ENCODE data around the gene STARD9.

The STARD9 gene

DNA sequence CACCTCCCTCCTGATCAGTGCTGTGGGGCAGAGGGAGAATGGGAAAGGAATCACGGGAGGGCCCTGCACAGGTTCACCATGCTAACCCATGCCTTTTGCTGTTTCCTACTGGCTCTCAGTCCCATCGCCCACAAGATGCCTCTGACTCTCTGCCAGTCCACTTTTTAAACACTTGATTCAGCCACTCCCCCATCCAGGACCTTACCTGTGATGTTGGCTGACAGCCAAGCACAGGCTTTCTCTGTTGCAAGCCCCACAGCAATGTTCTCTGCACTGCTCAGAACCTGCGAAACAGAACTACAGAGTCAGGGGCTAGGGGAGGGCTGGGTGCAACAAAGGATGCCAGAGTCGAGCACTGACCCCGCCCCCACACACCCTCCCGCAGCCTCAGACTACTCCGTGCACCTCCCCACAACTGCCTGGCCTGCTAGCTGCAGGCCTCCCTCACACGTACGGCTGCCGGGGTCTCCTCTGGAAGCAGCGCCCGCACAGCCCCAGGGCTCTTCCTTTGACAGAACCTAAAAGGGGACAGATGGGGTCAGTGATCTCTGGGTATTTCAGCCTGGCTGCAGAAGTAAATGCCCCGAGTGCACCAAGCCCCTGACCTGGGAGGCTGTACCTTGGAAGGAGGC lies 152.5 kb downstream of the STARD9 start:
- ChIA-PET POLR2A (no interaction called here), CTCF (interaction anchor here (2.9 kb wide), 1 partner anchor 199 kb away, joined by 12 read pairs; no protein-coding TSS in a partner anchor)
- TF ChIP-seq, protein P1, sequence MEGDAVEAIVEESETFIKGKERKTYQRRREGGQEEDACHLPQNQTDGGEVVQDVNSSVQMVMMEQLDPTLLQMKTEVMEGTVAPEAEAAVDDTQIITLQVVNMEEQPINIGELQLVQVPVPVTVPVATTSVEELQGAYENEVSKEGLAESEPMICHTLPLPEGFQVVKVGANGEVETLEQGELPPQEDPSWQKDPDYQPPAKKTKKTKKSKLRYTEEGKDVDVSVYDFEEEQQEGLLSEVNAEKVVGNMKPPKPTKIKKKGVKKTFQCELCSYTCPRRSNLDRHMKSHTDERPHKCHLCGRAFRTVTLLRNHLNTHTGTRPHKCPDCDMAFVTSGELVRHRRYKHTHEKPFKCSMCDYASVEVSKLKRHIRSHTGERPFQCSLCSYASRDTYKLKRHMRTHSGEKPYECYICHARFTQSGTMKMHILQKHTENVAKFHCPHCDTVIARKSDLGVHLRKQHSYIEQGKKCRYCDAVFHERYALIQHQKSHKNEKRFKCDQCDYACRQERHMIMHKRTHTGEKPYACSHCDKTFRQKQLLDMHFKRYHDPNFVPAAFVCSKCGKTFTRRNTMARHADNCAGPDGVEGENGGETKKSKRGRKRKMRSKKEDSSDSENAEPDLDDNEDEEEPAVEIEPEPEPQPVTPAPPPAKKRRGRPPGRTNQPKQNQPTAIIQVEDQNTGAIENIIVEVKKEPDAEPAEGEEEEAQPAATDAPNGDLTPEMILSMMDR (IDR thresholded peaks at IDR 0.05; ENCODE audit: insufficient read depth, low read length, missing control alignments) = no peak
- no peak for DNase-seq (ENCODE audit: low read depth, low spot score)
- no peak overlapping the region for H3K4me3 ChIP-seq (ENCODE audit: low read depth, low read length)

DNA sequence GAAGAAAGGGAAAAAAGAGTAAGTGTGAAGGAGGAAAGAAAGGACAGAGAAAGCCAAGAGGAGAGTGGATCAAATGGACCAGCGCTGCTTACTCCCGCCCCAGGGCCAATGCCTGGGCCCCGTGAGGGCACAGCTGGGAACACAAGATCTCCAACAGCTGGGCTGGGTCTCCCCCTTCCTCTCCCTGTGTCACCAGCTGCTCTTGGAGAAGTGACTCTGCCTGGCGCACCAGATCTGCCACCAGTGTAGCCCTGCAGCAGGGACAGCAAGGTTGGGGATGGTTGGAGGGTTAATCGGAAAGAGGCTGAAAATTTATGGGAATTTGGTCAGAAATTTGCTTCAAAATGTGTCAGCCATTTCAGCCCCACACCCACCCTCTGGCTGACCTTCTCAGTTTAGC lies 153.2 kb downstream of the STARD9 start:
- TF ChIP-seq, protein P1 (IDR thresholded peaks at IDR 0.05; ENCODE audit: insufficient read depth, low read length, missing control alignments) = no peak
- ChIA-PET CTCF (no interaction called here), POLR2A (no interaction called here)
- no peak overlapping the region for H3K4me3 ChIP-seq (ENCODE audit: low read depth, low read length)
- DNase-seq (ENCODE audit: low read depth, low spot score) = no peak

DNA sequence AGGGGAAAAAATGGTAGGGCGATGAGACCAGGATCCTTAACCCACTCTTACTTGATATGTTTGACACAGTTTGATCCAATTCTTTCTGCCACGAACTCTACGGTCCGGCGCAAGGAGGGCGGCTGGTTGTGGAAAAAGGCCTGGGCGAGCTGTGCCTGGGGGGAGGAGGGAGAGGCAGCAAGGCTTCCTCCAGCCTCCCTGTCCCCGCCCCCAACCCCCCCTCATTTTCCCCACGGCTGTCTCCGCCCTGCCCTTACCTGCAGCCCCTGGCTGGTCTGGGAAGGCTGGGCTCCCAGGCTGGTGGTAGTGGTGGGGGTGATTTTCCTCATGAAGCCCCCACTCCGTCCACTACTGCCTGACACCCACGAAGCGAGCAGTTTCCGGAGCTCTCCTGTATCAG lies 153.6 kb downstream of the STARD9 start:
- POLR2A ChIA-PET = no interaction called here
- CTCF ChIA-PET = interaction anchor here (0.8 kb wide), 1 partner anchor 11 kb away, joined by 3 read pairs; no protein-coding TSS in a partner anchor
- DNase-seq (ENCODE audit: low read depth, low spot score) = no peak
- no peak overlapping the region for H3K4me3 ChIP-seq (ENCODE audit: low read depth, low read length)
- TF ChIP-seq, protein P1 (IDR thresholded peaks at IDR 0.05; ENCODE audit: insufficient read depth, low read length, missing control alignments) = no peak

DNA sequence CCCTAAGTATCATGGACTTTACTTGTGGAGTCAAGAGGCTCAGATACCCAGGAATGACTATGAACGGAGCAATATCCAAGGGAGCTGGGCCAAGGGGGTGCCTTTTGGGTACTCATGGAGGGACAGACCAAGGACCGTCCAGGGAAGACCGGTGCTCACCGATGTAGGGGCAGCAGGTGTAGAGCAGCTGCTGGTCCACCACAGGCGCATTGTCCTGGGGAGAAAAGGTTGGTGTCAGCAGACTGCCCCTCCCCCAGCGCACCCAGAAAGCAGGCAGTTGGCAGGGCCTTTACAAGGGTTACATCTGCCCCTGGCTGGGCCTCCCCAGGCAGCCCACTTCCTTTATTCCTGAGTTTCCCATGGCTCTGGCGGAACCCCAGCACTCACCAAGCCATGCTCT lies 154.0 kb downstream of the STARD9 start:
- DNase-seq (ENCODE audit: low read depth, low spot score) = no peak
- TF ChIP-seq, protein P1 (IDR thresholded peaks at IDR 0.05; ENCODE audit: insufficient read depth, low read length, missing control alignments) = no peak
- ChIA-PET CTCF (interaction anchor here (0.8 kb wide), 1 partner anchor 11 kb away, joined by 3 read pairs; no protein-coding TSS in a partner anchor), POLR2A (no interaction called here)
- no peak overlapping the region for H3K4me3 ChIP-seq (ENCODE audit: low read depth, low read length)

DNA sequence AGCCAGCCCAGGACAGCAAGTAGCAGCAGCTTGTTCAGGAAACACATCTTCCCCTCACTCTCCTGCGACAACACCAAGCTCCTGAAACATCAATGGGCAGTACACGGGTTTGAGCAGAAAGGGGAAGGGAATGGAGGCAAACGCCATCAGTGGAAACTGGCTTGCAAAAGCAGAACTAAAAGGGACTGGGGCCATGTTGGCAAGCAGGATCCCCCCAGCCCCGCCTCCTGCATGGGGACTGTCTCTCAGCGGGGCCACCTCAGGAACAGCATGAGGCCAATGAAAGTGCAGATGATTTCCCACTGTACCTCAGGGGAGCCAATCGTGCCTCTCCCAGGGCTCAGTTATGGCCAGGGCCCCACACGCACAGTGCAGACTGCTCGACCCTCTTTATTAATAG lies 154.7 kb downstream of the STARD9 start:
- DNase-seq (ENCODE audit: low read depth, low spot score) = no peak
- CTCF ChIA-PET = no interaction called here
- POLR2A ChIA-PET = no interaction called here
- TF ChIP-seq, protein P1 (IDR thresholded peaks at IDR 0.05; ENCODE audit: insufficient read depth, low read length, missing control alignments) = no peak
- no peak overlapping the region for H3K4me3 ChIP-seq (ENCODE audit: low read depth, low read length)

DNA sequence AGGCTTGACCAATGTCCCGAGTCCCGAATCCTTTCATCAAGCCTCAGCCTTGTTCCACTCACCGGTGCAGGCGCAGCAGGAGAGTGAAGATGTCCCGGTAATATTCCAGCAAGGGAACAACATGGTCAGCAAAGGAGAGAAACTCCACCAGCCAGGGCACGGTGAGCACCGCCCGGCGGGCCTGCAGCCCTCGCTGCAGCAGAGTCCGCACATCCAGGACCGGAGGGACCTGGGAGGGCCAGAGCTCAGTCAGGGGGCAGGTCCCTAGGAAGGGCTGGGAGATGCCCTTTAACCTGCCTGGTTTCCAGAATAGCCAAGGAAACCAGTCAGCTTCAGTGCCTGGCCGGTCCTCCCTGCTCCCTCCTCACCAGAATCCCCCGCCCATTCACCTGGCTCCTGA lies 155.1 kb downstream of the STARD9 start:
- TF ChIP-seq, protein P1 (IDR thresholded peaks at IDR 0.05; ENCODE audit: insufficient read depth, low read length, missing control alignments) = no peak
- ChIA-PET CTCF (interaction anchor here (1.2 kb wide), 1 partner anchor 14 kb away, joined by 4 read pairs; no protein-coding TSS in a partner anchor), POLR2A (no interaction called here)
- no peak for DNase-seq (ENCODE audit: low read depth, low spot score)
- no peak overlapping the region for H3K4me3 ChIP-seq (ENCODE audit: low read depth, low read length)

Measured in AG04449 (cell line).